ENCODE data around the gene HOXD4. TPM values are rescaled to one million over a fixed set of nuclear protein-coding genes. Genes with fewer than 3 reads are reported as not detected.

Gene HOXD4
- total RNA-seq, 1 experiment from 2014 or later: 0.61 TPM

GRCh38 chr2:176109192-176109901 is 42.0 kb upstream of the HOXD4 start (continued):
- no peak for TF ChIP-seq ZBTB33 (IDR thresholded peaks at IDR 0.05; ENCODE audit: extremely low read depth, insufficient replicate concordance, low read length)
- no peak for TF ChIP-seq ELF1 (IDR thresholded peaks at IDR 0.05; ENCODE audit: borderline replicate concordance, low read depth)
- TF ChIP-seq EGR1 (IDR thresholded peaks at IDR 0.05; ENCODE audit: low read depth): no peak
- TF ChIP-seq EZH2 (IDR thresholded peaks at IDR 0.05): no peak
- TF ChIP-seq SP1 (IDR thresholded peaks at IDR 0.05; ENCODE audit: low read depth): no peak

- ChIA-PET RAD21 (ENCODE audit: low non-redundant PET in 1 of 2, low total read pairs in 2 of 2, uncharacterized antibody in 2 of 2, unreplicated experiment in 2 of 2) (no interaction called here), POLR2A (no interaction called here), CTCF (interaction anchor here (0.7 to 2.2 kb wide), 6 partner anchors 11 to 782 kb away, joined by 3 to 11 read pairs (median 7); no protein-coding TSS in a partner anchor)
- DNase-seq (ENCODE audit: low read depth, low spot score) (no peak), ATAC-seq (no peak)
- BruUV-seq (replicated peaks): no TSS peak
- H2AFZ ChIP-seq (ENCODE audit: low read depth, low read length, poor library complexity, severe bottlenecking): no peak overlapping the region
- H4K20me1 ChIP-seq (ENCODE audit: insufficient read depth): no peaks in the 10 kb centered on the region
- TF ChIP-seq ZNF274 (IDR thresholded peaks at IDR 0.05; ENCODE audit: low read depth, low read length) (no peak), SRF (IDR thresholded peaks at IDR 0.05; ENCODE audit: low read depth) (no peak), SP1 (IDR thresholded peaks at IDR 0.05; ENCODE audit: low read depth) (no peak), REST (IDR thresholded peaks at IDR 0.05; ENCODE audit: low read depth) (no peak), ZBTB33 (IDR thresholded peaks at IDR 0.05; ENCODE audit: extremely low read depth, insufficient replicate concordance, low read length) (no peak), CTCF (IDR thresholded peaks at IDR 0.05 in 2 of 3, conservative IDR thresholded peaks at IDR 0.05 in 1 of 3; ENCODE audit: borderline replicate concordance in 1 of 3, insufficient read depth in 1 of 3, low read depth in 2 of 3, low read length in 2 of 3) (no peak), RAD21 (IDR thresholded peaks at IDR 0.05; ENCODE audit: low read depth) (no peak), ATF3 (IDR thresholded peaks at IDR 0.05) (no peak)
- H3K9ac ChIP-seq (ENCODE audit: low read length): no peak overlapping the region
- no peak overlapping the region for H3K4me2 ChIP-seq (ENCODE audit: low read length)
- H3K79me2 ChIP-seq (ENCODE audit: insufficient read depth, low read length): no peaks in the 10 kb centered on the region
- no peaks in the 10 kb centered on the region for H3K27me3 ChIP-seq (ENCODE audit: insufficient read depth, low read length)
- no peak overlapping the region for H3K27ac ChIP-seq (ENCODE audit: low read depth, low read length)
- H3K9me2 ChIP-seq (ENCODE audit: insufficient read depth): no peaks in the 10 kb centered on the region
- no peak overlapping the region for H3K4me3 ChIP-seq (replicated peaks in 1 of 2; ENCODE audit: low read depth in 1 of 2, low read length in 2 of 2)
- no peaks in the 10 kb centered on the region for H3K36me3 ChIP-seq (ENCODE audit: control insufficient read depth in 1 of 2, insufficient read depth in 2 of 2, low read length in 2 of 2)
- H3K9me3 ChIP-seq (ENCODE audit: control insufficient read depth in 1 of 2, insufficient read depth in 1 of 2, low read depth in 1 of 2, low read length in 2 of 2): no peaks in the 10 kb centered on the region
- intact Hi-C loops (cut with micrococcal nuclease): no loop called here
- H3K4me1 ChIP-seq (ENCODE audit: control insufficient read depth in 1 of 2, insufficient read depth in 2 of 2, low read length in 2 of 2): peaks cover 0 to 18% of the 10 kb centered on the region in 2 experiments; a peak in 1 of 4 replicates
Measured at GRCh38 chr2:176109946-176110345, 41.4 kb upstream of the HOXD4 start.
